Measurements from ENCODE around the gene TRAPPC4.
A peak's percentile ranks its signal among the peaks of the same experiment; 100 is the strongest.
"Not testable (repeated sequence)": the region's sequence is repeated elsewhere in the genome, so short reads cannot be mapped to it uniquely, and the experiment has no call there.

TRAPPC4 gene

DNA sequence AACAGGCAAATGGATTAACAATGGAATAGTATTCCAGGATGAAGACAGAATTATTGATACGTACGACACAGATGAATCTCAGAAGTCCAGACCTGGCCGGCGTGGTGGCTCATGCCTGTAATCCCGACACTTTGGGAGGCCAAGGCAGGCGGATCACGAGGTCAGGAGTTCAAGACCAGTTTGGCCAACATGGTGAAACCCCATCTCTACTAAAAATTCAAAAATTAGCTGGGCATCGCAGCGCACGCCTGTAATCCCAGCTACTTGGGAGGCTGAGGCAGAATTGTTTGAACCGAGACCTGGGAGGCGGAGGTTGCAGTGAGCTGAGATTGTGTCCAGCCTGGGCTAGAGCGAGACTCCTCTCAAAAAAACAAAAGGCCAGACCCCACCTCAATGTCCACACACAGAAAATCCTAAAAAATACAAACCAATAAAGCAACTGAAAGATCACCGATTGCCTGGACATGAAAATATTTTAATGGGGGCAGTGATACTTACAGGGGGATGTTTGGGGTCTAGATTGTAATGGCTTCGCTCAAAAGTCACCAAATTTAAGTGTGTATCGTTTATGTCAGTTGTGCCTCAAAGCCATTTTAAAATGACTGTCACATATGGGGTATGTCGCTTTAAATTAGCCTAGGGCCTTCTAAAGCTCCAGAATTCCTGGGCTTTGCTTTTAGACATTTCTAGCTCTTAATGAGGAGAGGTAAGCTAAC is 4.2 kb upstream of the TRAPPC4 start:
- no peak for FAIRE-seq

DNA sequence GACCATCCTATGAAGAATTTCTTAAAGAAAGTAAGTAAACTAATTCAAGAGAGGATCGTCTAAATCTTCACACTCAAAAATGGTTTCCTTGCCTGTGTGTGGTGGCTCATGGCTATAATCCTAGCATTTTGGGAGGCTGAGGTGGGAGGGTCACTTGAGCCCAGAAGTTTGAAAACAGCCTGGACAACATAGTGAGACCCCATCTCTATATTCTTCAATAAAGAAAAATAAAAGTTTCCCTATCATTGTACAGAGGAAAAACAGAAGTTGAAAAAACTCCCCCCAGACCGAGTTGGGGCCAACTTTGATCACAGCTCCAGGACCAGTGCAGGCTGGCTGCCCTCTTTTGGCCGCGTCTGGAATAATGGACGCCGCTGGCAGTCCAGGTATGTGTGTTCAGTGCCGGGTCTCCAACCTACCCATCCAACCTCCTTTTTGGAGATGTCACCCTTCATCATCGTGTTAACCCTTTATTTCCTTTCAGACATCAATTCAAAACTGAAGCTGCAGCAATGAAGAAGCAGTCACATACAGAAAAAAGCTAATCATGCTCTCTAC is 3.4 kb upstream of the TRAPPC4 start:
- no peak for FAIRE-seq

DNA sequence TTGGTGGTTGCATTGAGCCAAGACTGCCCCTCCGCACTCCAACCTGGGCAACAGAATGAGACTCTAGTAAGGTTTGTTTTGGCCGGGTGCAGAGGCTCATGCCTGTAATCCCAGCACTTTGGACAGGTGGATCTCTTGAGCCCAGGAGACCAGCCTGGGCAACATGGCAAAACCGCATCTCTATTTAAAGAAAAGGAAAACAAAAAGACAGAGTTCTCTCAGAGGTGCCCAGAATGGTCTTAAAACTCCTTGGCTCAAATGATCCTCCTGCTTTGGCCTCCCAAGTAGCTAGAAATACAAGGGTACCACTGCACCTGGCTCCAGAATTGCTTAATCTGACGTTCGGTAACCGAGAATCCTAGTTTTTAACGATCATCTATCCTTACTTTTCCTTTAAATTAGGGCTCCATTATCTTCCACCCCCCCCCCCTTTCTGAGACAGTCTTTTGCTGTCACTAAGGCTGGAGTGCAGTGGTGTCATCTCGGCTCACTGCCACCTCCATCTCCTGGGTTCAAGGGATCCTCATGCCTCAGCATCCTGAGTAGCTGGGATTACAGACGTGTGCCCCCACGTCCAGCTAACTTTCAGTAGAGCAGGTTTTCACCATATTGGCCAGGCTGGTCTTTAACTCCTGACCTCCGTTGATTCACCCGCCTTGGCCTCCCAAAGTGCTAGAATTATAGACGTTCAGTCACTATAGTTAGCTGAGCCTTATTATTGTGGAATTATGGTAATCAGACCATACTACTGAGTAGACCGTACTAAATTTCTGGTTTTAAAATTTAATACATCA is 2.2 kb upstream of the TRAPPC4 start:
- no peak for FAIRE-seq

DNA sequence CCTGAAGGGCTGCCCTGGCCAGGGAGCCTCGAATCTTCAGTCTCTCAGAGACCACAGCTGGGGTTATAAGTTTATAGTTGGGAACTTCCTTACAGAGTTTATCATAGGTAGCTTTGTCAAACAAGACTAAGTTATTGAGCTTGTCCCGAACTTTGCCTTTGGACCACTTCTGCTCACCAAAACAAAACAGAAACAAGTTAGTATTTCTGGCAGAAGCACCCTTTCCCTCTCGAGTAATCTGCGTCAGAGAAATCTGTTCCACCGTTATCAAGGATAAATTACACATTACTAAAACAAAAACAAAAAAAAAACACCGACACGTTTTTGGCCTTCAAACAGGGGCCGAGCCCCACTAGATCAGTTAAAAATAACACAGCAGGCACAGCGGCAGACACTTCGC is 1.2 kb upstream of the TRAPPC4 start:
- not testable (repeated sequence) for FAIRE-seq

DNA sequence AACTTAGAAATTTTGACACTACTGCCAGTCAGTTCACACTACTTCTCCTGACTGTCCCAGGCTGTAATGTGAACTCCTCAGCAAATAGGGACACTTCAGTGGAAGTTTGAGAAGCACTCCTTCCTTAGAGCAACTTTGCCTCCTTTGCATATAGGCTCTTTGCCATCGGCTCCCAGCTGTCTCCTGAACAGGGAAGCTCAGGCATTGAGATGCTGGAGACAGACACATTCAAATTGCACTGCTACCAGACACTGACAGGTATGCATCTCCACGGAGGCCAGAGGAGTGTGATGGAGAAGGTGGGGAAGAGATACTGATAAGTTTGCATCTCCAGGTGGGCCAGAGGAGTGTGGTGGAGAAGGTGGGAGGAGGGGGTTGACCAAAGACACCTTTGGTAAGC is 1.4 kb downstream of the TRAPPC4 start:
- no peak for FAIRE-seq

DNA sequence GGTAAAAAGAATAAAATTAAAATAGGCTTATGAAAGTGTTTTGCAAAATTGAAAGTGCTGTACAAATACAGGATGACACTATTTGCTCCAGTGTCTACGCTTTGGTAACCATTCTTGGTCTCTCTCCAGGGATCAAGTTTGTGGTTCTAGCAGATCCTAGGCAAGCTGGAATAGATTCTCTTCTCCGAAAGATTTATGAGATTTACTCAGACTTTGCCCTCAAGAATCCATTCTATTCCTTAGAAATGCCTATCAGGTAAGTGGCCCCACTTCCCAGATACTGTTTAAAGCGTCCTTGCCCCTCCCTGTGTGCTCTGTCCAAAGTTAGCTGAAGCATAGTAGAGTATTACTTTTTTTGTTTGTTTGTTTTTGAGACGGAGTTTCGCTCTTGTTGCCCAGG is 3.1 kb downstream of the TRAPPC4 start:
- FAIRE-seq, result no peak

DNA sequence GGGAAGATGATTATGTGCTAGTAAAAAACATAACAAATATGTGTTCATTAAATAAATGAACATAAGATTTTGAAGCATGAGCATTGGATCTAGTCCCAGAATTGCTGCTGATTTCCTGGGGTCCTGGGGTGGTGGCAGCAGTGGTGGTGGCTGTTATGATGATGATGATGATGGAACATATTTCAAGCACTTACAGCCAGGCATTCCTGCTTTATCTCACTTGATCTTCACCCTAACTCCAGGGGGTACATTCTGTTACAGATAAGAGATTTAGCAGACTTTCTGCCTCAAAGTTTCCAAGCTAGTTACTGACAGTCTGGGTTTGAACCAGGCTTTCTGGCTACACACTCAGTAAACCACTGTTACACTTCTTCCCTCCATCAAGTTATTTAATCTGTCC is 5.2 kb downstream of the TRAPPC4 start:
- FAIRE-seq, result no peak

DNA sequence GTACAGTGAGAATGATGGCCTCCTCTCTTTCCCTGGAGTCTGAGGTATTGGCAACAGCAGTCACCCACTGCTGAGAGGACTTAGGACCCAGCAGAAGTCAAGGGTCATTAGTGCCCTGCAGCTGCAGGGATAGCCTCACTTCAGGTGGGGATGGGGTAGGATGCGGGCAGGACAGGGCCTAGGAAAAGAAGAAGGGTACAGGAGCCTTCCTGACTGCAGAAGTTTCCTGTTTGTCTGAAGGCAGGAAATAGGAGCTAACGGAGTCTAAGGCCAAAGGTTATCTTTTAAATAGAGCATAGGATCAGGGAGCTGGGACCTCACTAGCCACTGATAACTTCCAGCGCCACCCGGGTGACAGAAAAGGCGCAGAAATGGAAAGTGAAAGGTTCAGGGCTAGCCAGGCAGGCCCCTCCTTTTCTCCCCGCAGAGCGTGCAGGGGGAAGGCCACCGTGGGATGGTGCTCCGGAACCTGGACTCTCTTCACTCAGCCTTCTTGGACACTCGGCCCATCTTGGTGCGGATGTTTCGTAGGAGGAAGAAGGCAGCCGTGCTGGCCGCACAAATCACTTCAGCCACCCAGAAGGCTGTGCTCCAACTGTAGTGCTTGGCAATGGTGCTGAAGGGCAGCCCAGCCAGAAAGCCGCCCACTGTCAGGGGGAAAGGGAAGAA is 6.0 kb downstream of the TRAPPC4 start:
- FAIRE-seq, result no peak

DNA sequence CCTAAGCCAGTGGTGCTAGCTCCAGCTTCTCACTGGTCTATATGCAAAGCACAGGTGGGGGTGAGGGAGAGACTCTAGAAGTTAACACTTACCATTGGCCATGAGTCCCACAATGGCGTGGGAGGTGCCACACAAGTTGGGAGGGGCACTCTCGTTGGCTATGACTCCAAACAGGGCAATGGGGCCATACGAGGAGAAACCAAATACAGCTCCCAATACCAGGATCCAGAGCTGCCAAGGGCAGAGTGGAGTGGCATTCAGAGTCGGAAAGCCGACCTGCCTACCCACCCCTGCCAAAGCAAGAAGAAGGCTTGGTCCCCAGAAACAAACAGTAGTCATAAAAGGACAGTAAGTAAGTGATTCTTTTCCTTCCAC is 6.5 kb downstream of the TRAPPC4 start:
- no peak for FAIRE-seq

DNA sequence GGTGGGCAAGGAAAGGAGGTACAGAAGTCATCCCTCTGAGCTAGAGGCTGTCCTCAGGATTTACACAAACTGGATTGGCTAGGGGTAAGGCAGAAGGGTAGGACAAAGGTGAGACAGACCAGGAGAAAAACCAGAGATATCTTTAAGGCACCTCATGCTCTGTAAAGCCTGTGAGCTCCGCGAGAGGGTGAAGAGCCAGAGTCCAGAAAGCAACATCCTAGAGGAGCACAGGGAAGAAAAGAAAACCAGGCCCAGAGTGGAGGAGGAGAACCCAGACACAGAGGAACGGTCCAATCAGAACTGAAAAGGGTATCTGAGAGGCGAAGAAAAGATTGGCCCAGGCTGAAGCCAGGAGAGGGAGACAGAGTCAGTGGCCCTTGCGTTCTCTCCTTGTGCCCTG is 7.0 kb downstream of the TRAPPC4 start:
- no peak for FAIRE-seq

DNA sequence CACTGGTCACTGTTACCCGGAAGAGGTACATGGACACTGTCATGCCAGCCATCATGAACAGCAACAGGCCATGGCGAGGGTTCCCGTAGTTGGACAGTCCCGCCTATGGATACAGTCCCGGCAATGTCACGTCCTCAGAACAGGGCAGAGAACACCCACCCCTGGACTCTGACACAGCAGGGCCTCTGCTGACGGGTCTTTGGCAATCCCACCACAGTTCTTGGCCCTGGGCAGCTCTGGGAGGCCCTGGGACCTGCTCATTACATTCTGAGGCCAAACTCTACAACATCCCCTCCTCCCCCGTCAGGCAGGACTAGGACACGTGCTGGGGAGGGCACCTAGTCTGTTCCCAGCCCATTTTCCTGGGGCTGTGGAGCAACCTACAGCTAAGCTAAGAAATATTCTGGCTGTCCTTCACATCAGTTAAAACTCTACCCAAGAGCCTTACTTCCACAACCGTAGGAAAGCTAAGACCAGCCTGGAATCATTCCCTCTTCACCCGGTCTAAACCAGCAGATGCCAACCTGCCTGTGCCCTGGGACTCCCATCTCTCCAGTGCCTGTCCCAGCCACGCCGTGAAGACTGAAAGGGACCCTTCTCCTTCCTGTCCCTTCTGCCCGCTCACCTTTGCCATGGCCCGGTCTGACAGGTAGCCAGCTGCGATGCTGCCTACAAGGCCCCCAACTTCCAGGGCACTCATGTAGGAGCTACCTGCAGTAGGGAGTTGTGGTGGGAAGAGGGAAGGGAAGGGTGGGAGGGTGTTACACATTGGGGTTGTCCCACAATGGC is 7.6 kb downstream of the TRAPPC4 start:
- FAIRE-seq, result no peak

DNA sequence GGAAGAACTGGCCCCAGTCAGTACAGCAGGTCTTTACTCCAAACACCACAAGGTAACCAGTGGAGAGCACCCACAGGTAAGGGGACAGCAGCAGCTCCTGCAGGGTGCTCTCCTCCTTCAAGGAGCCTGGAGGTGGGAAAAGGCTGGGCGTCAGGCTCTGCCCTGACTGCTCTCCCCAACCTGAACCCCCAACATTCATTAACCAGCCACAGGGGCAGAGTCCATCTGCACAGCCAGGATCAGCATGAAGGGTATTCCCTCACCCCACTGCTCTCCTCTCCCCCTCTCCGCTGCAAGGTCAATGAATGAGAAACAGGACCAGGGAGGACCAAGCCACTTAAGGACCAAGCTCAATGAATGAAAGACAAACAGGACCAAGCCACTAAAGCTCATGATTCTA is 8.4 kb downstream of the TRAPPC4 start:
- FAIRE-seq, result no peak

DNA sequence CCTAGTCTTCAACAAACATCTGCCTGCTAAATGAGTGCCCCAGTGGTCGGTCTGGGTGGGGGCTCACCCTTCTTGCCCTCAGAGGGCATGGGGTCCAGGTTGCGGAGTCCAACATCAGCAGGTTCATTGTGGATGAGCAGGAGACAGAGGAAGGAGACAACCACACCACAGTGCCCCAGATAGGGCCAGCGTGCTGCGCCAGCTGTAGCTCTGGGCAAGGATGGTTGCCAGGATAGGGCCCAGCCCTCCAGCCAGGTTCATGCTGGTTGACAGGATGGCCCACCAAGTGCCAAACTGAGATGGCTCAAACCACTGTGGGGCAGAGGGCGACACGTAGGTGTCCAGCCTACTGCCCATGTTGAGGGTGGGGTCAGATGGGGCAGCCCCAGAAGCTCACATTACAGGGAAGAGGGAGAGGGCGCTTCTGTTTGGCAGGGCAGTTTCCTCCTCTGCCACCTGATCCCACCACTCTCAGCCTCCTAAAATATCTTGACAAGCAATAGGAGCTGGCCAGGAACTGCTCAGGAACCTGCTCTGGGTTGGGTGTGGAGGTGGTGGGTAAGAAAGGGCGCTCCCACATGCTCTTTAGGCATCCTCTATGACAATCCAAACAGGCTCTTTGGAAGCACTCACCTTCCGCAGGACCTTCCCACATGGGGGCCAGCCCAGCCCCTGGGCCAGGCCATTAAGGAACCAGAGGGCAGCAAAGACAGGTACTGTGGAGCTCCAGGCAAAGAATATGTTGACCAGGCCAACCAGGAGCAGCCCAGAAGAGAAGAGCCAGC is 9.2 kb downstream of the TRAPPC4 start:
- FAIRE-seq, result no peak

DNA sequence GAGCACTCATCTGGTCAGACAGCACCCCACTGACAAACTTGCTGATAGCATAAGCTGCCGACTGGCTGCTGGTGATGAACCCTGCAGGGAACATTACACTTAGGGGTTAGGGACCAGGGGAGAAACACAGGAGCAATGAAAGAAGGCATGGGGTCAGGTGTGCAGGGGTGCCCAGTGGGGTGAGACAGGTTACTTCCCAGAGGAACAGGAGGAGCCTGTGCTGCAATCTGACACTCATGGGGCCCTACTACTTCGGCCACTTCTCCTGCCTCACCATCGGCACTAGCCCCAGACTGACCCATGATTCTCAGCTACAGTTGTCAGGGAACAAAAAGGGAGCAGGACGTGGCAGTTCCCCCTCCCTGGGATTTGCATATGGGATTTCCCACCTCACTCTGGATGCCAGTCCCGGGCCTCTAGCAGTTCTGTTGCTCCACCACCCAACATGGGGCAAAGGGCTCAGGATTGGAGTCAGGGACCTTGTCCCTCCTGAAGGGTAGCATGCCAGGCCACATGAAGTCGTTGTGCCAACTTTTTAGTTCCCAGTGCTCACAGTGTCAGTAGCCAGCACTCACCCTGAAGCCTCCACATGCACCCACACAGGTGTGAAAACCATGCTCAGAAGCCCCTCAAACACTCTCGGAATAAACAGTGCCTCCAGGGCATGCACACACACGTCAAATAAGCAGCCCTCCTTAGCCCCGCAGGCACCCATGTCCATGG is 9.9 kb downstream of the TRAPPC4 start:
- FAIRE-seq, result no peak

DNA sequence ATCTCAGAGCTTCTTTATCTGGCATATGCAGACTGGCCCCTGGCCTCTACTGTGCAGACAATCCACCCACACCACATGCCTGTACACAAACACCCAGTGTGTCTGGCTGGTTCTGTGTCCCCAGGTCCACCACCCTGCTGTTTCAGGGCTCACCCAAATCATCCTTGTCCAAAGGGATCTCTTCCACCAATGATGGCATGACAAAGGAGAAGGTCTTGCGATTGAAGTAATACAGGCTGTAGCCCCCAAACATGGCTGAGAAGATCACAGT is 10.4 kb downstream of the TRAPPC4 start:
- FAIRE-seq, result no peak

DNA sequence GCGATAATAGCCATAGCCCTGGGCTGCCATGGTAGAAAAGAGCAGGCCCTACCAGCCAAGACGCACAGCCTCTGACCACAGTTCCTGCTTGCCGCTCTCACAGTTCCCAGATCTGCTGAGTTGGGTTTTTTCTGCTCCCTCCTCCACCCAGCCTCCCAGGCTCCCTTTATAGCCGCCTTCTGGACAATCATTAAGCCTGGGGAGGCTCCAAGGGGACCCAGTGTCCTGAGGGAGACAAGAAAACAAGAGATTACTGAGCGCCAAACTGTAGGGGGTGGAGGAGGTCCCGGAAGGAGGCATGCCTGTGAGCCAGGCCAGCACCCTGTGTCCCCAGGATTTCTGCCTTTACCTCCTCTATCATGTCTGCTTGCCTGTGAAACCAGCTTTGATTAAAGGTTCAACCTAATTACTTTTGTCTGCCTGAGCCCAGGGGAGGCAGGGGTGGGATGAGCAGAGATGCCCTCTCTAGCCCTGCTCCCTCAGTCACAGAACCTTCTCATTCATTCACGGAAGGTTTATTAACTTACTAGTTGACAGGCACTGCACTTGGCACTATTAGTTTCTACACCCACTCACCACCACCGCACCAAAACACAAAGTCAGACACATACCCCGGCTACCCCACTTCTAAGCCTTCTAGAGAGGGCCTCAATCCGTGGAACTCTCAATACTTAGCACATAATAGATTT is 10.9 kb downstream of the TRAPPC4 start:
- no peak for FAIRE-seq

DNA sequence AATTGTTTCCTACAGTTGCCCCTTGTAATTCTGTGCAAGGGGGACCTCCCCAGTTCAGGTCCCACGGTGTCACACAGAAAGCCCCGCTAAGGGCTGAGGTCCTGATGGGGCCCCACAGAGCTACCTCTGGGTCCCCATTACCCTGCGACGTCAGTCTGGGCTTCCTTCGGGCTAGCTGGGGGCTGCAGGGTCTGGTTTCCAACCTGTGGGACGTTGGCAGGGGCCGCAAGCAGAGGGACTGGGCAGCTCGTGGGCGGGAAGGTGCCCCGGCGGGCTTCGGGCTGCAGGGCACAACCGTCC is 11.4 kb downstream of the TRAPPC4 start:
- no peak for FAIRE-seq

DNA sequence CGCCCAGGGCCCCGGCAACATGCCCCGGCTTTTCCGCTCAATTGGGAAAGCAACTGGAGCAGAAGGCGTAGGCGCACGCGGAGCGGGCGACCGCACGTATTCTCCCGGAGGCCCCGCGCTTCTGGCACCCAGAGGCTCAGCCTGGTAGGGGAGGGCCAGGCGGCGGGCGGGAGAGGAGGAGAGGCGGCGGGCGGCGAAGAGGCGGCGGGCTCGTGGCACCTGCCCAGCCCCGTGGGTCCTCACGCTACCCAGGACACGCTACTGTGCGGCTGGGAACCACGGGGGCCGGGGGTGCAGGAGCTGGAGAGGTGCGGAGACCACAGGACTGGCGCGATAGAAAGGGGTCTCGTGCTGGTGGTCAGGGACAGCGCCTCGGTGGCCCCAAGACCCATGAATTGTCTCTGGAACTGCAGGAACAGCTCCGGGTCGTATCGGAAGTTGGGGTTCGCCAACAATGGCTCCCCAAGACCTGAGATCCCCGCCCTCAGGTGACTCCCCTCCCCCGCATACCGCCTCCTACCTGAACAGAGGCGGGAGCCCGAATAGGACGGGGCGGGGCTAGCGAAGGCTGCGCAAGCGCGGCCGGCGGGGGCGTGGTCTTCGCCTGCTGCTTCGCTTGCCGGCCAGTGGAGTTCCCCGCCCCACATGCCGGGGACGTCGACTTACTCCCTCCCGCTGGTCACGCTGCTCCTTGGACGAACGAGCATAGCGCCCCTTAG is 11.9 kb downstream of the TRAPPC4 start, which contains the start of gene SLC37A4:
Gene SLC37A4 (minus strand): TSS at position 549 of the 719 bp plus-strand sequence.
- peak; percentile 89 for FAIRE-seq

DNA sequence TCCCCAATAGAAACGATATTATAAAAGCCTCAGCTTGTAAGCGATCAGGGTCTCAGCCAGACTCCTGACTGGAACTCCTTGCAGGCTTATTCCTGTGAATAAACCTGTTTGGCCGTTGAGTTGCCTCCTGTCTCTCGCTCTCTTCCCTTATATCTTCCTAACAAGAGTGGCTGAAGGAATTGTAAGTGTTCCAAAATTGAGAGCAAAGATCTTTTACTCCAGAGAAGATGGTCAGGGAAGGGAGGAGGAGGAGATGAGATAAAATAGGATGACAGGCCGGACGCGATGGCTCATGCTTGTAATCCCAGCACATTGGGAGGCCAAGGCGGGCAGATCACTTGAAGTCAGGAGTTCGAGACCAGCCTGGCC is 13.3 kb downstream of the TRAPPC4 start:
- no peak for FAIRE-seq

DNA sequence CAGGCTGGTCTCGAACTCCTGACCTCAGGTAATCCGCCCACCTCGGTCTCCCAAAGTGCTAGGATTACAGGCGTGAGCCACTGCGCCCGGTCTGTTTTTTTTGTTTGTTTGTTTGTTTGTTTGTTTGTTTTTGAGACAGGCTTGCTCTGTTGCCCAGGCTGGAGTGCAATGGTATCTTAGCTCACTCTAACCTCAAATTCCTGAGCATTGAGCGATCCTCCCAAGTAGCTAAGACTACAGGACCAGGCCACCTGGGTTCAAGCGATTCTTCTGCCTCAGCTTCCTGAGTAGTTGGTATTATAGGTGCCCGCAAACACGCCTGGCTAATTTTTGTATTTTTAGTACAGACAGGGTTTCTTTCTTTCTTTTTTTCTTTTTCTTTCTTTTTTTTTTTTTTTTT is 14.9 kb downstream of the TRAPPC4 start:
- FAIRE-seq, result not testable (repeated sequence)

DNA sequence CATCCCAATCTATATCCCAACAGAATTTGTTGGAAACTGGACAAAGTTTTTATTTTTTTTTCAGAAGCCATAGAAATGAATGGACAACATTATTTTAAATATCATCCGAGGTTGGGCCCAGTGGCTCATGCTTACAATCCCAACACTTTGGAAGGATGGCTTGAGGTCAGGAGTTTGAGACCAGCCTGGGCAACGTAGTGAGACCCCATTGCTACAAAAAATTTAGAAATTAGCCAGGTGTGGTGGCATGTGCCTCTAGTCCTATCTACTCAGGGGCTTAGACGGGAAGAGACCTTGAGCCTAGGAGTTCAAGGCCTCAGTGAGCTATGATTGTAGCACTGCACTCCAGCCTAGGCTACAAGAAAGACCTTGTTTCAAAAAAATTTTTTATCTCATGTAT is 16.2 kb downstream of the TRAPPC4 start:
- no peak for FAIRE-seq

Measured in A204.1 (cell line).